GM12872 (cell line): Measurements from ENCODE around the gene CTIF.

Source experiments
- TF ChIP-seq, protein P1 (sequence below): IDR thresholded peaks from 3 replicates; pipeline ENCODE4 v1.5.1; 2011; ENCODE audit warnings: low read depth, mild to moderate bottlenecking, low read length, moderate library complexity; ENCODE audit not compliant: insufficient read depth

CTIF gene

DNA sequence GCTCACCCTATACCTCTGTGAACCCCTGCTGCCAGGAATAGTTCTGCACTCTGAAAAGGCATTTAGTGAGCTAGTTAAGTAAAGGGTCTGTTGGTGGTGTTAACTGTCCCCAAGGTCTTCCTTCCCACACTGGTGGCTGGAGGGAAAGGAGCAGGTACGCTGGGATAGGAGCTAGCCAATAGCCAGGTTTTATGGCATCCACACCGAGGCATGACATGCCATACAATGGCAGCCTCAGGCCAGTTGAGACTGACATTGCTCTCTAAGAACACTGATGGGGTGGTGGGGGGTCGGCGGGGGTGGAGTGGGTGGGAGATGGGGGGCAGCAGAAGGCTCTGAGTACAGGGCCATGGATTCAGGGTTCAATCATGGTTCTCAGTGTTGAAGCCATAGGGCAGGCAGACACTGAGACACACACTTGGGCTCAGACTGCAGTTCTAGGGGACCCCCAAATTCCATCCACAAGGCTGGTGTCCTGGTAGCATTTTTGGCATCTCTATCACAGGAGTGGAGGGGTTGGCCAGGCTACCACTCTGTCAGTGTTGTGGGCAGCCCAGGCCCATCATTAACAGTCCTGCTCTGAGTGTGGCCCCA, 136.0 kb downstream of the CTIF start:
- TF ChIP-seq, protein P1, sequence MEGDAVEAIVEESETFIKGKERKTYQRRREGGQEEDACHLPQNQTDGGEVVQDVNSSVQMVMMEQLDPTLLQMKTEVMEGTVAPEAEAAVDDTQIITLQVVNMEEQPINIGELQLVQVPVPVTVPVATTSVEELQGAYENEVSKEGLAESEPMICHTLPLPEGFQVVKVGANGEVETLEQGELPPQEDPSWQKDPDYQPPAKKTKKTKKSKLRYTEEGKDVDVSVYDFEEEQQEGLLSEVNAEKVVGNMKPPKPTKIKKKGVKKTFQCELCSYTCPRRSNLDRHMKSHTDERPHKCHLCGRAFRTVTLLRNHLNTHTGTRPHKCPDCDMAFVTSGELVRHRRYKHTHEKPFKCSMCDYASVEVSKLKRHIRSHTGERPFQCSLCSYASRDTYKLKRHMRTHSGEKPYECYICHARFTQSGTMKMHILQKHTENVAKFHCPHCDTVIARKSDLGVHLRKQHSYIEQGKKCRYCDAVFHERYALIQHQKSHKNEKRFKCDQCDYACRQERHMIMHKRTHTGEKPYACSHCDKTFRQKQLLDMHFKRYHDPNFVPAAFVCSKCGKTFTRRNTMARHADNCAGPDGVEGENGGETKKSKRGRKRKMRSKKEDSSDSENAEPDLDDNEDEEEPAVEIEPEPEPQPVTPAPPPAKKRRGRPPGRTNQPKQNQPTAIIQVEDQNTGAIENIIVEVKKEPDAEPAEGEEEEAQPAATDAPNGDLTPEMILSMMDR, result no peak

DNA sequence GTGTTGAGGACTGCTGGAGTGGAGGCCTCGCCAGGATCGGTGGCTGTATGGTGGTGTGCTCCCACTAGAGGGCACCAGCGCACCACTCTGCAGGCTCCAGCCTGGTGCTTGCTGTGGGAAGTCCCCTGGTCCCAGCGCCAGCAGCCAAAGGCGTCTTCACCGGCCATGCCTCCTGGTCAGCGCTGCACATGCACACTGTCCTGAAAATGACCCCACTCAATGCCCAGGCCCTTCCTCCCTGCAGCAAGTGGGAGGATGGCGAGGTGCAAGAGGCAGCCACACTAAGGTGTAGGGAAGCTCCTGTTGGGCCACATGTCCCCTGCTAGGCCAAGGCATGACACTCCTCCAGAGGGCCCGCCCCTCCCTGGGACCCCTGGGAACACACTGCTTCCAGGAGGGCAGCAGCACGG, 136.5 kb downstream of the CTIF start:
- TF ChIP-seq, protein P1, result peak; percentile 99

DNA sequence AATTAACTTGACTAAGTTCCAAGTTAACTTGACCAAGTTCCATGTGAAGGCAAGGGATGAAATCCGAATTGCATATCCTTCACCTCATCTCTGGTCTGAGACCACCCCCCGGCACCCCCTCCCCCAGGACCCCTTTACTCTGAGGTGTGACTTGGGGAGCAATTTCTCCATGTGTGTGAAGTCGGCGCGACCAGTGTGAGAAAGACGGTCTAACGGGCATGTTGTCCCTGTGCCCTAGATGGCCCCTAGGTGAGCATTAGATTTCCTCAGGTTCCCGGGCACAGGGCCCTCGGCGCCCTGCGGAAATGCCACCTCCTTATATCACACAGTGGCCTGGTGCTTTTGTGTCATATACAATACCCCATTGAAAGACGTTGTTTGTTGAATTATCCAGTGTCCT, 137.1 kb downstream of the CTIF start:
- TF ChIP-seq, protein P1, result no peak

DNA sequence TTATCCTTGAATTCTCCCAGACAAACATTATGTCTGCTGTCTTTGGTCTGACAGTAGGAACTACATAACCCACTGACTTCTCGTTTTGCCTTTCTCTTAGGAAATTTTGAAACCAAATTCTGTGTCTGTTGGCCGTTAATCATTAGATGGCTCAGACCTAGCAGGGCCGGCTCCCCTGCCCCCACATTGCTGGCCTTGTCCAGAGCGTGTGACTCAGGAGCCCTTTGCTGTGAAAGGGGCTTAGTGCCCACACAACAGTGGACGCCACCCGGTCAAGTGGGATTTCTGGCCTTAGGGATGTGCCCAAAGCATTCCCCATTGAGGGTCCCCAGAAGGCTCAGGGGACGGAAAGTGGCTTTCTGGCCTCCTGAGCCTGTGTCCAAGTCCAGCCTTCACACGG, 137.5 kb downstream of the CTIF start:
- TF ChIP-seq, protein P1, result no peak

DNA sequence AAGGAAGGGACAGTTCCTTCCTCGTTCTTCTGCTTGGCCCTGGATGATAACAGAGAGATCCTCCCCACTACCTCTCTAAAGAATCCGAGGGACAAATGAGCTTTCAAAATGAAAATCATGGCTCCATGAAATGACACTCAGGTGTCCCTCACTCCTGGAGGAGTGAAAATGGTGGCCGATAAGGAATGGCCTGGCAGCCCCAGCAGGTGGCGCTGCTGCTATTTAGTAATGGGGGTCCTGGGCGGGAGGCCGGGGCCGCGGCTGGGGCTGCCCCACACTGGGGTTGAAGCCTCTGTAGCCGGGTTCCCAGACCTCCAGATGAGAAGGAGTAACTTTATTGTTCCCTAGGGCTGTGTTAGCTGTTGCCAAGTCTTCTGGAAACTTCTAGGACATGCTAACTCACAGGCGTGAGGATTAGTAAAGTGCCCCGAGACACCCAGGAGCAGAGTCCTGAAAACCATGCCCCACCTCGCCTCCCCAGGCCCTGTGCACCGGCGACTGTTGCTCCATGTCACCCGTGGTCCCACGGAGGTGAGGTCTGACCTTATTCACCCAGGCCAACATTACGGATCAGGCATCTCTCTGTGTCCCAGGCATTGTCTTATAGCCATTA, 138.0 kb downstream of the CTIF start:
- TF ChIP-seq, protein P1, result peak; percentile 79

DNA sequence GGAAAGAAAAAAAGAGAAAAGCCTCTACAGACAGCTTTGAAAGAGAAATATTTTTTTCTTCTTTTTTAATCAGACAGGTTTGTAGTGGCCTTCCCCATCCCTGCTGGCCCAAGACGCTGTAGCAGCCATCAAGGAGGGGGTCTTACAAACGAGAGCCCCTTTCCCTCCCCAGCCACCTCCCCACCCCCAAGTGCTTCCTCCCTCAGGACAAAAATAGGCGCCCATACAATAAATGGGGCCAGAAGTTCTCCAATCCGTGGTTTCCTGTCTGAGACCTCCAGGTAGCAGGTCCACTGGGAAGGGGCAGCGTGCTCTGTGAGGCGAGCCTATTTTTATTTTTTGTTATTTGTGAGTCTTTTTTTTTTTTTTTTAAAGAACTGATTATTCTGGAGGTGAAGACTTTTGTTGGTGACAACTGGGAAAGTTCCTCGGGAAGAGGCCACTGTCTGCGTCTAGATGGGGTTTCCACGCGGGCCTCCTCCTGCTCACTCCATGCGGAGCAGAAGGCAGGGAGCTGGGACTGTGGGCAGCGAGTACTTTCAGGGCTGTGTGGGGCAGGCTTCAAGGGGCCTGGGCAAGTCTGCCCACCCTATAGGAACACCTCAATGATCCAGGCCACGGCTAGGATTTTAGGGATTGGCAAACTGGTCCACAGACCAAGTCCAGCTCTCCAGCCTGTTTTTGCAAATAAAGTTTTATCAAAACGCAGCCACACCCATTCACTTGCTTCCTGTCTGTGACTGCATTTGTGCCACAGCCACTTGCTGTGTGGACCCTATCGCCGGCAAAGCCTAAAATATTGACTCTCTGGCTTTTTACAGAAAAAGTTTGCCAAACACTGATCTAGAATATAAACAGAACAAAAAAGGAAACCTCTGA, 139.6 kb downstream of the CTIF start:
- TF ChIP-seq, protein P1, result no peak

DNA sequence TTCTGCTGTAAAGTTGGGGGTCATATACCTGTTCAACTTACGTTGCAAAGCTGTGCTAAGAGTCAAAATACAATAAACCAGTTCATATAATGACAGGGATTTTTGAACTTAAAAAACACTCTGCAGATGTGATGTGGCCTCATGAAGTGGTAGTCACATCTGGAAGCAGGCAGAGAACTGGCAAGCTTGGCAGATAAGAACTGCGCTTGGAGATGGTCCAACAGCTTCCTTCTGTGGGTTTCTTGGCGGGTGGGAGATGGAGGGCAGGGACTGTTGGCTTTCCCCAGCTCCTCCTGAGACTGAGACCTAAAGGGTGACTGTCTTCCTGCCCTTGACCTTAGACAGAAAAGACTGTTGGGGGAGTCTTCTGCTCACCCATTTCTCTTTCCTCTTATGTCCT, 140.4 kb downstream of the CTIF start:
- TF ChIP-seq, protein P1, result no peak
